GM12801 (cell line): Measurements from ENCODE around the gene NR4A2.

ENCODE experiments used
- CTCF ChIP-seq: IDR thresholded peaks from one replicate; pipeline ENCODE4 v1.5.1; 2011; ENCODE audit warnings: control low read depth; ENCODE audit not compliant: insufficient read length; ENCODE audit errors: extremely low read depth

The NR4A2 gene

DNA sequence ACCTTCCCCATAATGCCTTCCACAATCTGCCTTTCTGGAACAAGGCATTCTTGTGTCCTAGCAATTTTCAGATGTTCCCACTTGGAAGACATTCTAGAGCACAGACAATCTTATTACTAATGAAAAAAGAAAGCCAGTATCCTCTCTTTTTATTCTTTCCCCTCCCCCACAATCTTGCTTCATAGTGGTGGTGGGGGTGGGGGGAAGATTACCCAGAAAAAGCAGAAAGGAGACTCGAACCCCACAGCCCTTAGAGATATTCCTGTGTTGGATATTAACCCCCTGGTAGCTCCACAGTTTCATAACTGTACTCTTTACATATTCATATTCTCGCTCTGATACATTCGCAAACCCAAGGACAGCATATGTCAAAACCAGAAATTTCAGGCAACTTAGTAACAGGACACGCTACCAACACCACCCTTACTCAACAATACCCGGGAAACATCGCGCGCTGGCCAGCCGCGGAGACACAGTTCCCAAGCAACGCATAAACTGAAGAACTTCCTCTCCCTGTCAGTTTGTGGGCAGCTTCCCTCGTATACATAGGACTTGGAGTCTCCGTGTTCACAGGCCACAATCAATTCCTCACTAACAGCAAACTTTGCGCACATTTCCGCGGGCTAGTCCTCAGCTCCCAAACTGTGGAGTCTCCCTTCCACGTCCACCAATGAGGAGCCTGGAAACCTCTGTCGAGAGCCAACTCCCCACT, 793 bp downstream of the NR4A2 start:
- TF ChIP-seq CTCF, result no peak

GRCh38 chr2:156329927-156330726, 2.4 kb downstream of the NR4A2 start:
- no peak for TF ChIP-seq CTCF

GRCh38 chr2:156329031-156329926, 3.2 kb downstream of the NR4A2 start:
- TF ChIP-seq CTCF, result no peak

DNA sequence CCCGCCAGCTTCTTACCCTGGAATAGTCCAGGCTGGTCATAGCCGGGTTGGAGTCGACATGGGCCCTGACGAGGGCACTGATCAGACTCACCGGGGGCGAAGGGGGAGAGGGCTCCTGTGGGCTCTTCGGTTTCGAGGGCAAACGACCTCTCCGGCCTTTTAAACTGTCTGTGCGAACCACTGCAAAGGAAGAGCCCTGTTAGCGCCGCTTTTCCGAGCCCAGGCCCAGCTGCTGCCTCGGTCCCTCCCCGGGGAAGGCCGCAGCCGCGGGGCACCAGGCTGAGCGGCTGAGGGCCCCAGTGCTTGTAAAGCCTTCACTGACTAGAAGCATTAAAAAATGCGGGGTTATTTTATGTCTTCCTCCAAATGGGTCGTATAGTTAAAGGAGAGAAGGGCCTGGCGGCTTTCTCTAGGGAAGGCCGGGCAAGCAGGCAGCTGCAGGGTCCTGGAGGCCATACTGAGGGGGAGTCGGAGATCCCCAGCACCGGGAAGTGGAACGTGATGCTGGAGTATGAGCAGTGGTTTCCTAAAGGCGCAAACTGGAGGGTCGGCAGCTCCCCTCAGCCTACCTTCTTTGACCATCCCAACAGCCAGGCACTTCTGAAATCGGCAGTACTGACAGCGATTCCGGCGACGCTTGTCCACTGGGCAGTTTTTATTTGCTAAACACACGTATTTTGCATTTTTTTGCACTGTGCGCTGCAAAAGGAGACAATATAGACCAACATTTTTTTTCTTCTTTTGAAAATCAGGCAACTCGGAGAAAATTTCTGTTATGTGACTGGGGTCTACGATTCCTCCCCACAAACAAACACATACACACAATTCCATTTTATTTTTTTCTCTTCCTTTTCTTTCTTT, 4.5 kb downstream of the NR4A2 start:
- TF ChIP-seq CTCF, result no peak

DNA sequence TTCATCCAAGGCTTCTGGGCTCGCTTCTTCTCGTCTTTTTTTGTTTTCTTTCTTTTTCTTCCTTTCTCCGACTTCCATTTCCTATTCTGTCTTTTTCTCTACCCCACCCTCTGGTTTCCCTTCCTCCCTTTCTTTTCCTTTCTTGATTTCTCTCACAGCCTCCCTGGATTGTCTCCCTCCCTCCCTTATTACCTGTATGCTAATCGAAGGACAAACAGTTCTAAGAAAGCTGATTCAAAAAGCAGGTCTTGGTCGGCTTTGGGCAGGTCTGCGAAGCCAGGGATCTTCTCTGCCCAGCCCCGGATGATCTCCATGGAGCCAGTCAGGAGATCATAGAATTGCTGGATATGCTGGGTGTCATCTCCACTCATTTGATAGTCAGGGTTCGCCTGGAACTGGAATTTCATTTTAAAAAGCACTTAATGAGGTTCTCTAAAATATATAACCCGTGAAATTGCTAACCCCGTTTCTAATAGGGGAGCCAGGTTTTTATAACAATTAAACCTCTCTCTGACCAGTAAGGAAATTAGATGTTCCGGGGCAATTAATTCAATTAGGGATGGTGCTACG, 5.9 kb downstream of the NR4A2 start:
- no peak for TF ChIP-seq CTCF

GRCh38 chr2:156325688-156326525, 6.6 kb downstream of the NR4A2 start:
- no peak for TF ChIP-seq CTCF
